Measurements from ENCODE around the gene GCNT4.
A peak's percentile ranks its signal among the peaks of the same experiment; 100 is the strongest.

GCNT4 gene

GRCh38 chr5:75049456-75050351 lies 2.7 kb downstream of the GCNT4 start:
- no peaks in the 10 kb centered on the region for H3K36me3 Mint-ChIP-seq (ENCODE audit: low read depth)
- H3K9me3 Mint-ChIP-seq = no peaks in the 10 kb centered on the region
- peak overlapping the region; percentile 29 to 72 (median 42) for H3K4me3 Mint-ChIP-seq
- TF ChIP-seq CTCF (IDR thresholded peaks at IDR 0.05; ENCODE audit: unreplicated experiment in 3 of 3) = peak in 2 of 3 experiments; percentile 31 to 53
- H3K4me1 Mint-ChIP-seq = peaks cover 19% of the 10 kb centered on the region
- no peak overlapping the region for H3K27ac Mint-ChIP-seq
- peaks cover 56% of the 10 kb centered on the region for H3K27me3 Mint-ChIP-seq (ENCODE audit: low read depth)

- no peaks in the 10 kb centered on the region for H3K9me3 Mint-ChIP-seq
- peaks cover 44% of the 10 kb centered on the region for H3K27me3 Mint-ChIP-seq (ENCODE audit: low read depth)
- no peaks in the 10 kb centered on the region for H3K36me3 Mint-ChIP-seq (ENCODE audit: low read depth)
- no peak overlapping the region for H3K27ac Mint-ChIP-seq
- H3K4me1 Mint-ChIP-seq = peaks cover 8% of the 10 kb centered on the region
- TF ChIP-seq CTCF (IDR thresholded peaks at IDR 0.05; ENCODE audit: unreplicated experiment in 3 of 3) = no peak
- H3K4me3 Mint-ChIP-seq = no peak overlapping the region
These were observed 3.9 kb downstream of the GCNT4 start for GRCh38 chr5:75048457-75048953.

GRCh38 chr5:75047356-75047755 lies 5.0 kb downstream of the GCNT4 start:
- Mint-ChIP-seq H3K36me3 (ENCODE audit: low read depth) (no peaks in the 10 kb centered on the region), H3K27ac (no peak overlapping the region), H3K4me3 (no peak overlapping the region), H3K9me3 (no peaks in the 10 kb centered on the region), H3K27me3 (ENCODE audit: low read depth) (peaks cover 42% of the 10 kb centered on the region), H3K4me1 (peaks cover 7% of the 10 kb centered on the region)
- no peak for TF ChIP-seq CTCF (IDR thresholded peaks at IDR 0.05; ENCODE audit: unreplicated experiment in 3 of 3)

GRCh38 chr5:75046366-75047142 lies 5.8 kb downstream of the GCNT4 start:
- Mint-ChIP-seq H3K4me1 (no peaks in the 10 kb centered on the region), H3K9me3 (no peaks in the 10 kb centered on the region), H3K36me3 (ENCODE audit: low read depth) (no peaks in the 10 kb centered on the region), H3K27me3 (ENCODE audit: low read depth) (peaks cover 34% of the 10 kb centered on the region), H3K27ac (no peak overlapping the region), H3K4me3 (no peak overlapping the region)
- TF ChIP-seq CTCF (IDR thresholded peaks at IDR 0.05; ENCODE audit: unreplicated experiment in 3 of 3) = no peak

GRCh38 chr5:75045071-75045470 lies 7.3 kb downstream of the GCNT4 start:
- no peak for TF ChIP-seq CTCF (IDR thresholded peaks at IDR 0.05; ENCODE audit: unreplicated experiment in 3 of 3)
- Mint-ChIP-seq H3K27me3 (ENCODE audit: low read depth) (peaks cover 20% of the 10 kb centered on the region), H3K36me3 (ENCODE audit: low read depth) (no peaks in the 10 kb centered on the region), H3K27ac (no peak overlapping the region), H3K9me3 (no peaks in the 10 kb centered on the region), H3K4me1 (no peaks in the 10 kb centered on the region), H3K4me3 (no peak overlapping the region)

Measured in nephron (organoid).